Kidney (tissue), 14 donors: ENCODE measurements around the gene S100A5. TPM values are rescaled to one million over a fixed set of nuclear protein-coding genes. Genes with fewer than 3 reads are reported as not detected.

Experiments used
- DNase-seq, 5 donors: peaks; one replicate each; pipeline ENCODE4 v3.0.0-alpha.2; 2013 to 2020
- FAIRE-seq: peaks from 2 replicates; lab custom pipeline; 2012; peaks lifted over from hg19 to GRCh38; lab: Jason Lieb, UNC
- H3K27ac ChIP-seq, 2 donors: one replicate each; pipeline ENCODE4 v1.7.0; 2013; ENCODE audit warnings: low read depth in 2 of 2, low read length in 2 of 2, inconsistent platforms in 1 of 2
- H3K27me3 ChIP-seq: one replicate; pipeline ENCODE4 v1.7.1; 2013; ENCODE audit warnings: low read length, inconsistent platforms; ENCODE audit not compliant: control insufficient read depth, insufficient read depth
- H3K36me3 ChIP-seq, 3 donors: one replicate each; pipeline versions ENCODE4 v1.7.0 to v1.7.1; 2013; ENCODE audit warnings: low read length in 3 of 3, control low read depth in 1 of 3, inconsistent platforms in 1 of 3; ENCODE audit not compliant: insufficient read depth in 3 of 3, control insufficient read depth in 2 of 3
- H3K4me1 ChIP-seq, 3 donors: one replicate each; pipeline versions ENCODE4 v1.7.0 to v1.7.1; 2013; ENCODE audit warnings: low read length in 3 of 3, inconsistent platforms in 1 of 3, low read depth in 1 of 3; ENCODE audit not compliant: control insufficient read depth in 2 of 3, insufficient read depth in 2 of 3
- H3K4me3 ChIP-seq, 3 donors: one replicate each; pipeline versions ENCODE4 v1.7.0 to v1.8.1; 2013; ENCODE audit warnings: low read length in 3 of 3, control low read depth in 1 of 3, inconsistent platforms in 1 of 3
- H3K9ac ChIP-seq, 3 donors: one replicate each; pipeline versions ENCODE4 v1.7.0 to v1.7.1; 2013; ENCODE audit warnings: low read length in 3 of 3, control low read depth in 1 of 3, inconsistent platforms in 1 of 3
- H3K9me3 ChIP-seq, 3 donors: one replicate each; pipeline versions ENCODE4 v1.7.0 to v1.7.1; 2013; ENCODE audit warnings: low read length in 3 of 3, control low read depth in 1 of 3, inconsistent platforms in 1 of 3; ENCODE audit not compliant: control insufficient read depth in 2 of 3, insufficient read depth in 1 of 3
- intact Hi-C: fragments of 100-400 bp; cut with DNase I; formaldehyde crosslinking; loops from one replicate; pipeline ENCODE4 v1.11.1; 2022
- polyA plus RNA-seq: library from polyadenylated mRNA; stranded (reverse); fragments of 350-450 nt; fragmentation: Illumina TruSeq; extraction: RNeasy Lipid Tissue Mini Kit (QIAGEN cat#74804); gene quantifications from one replicate; pipeline ENCODE4 v1.2.3, GENCODE V29; 2014; ENCODE audit warnings: low read depth, low replicate concordance; ENCODE audit not compliant: insufficient read depth
- total RNA-seq: library from RNA; stranded (reverse); fragmentation: NEBNext Ultra II Directional; extraction: Animal tissue kit (Norgen Biotek cat#: 25700); gene quantifications from one replicate; pipeline ENCODE4 v1.2.1, GENCODE V29; 2021
- TF ChIP-seq, protein P1 (sequence below): IDR thresholded peaks from 3 replicates; pipeline ENCODE4 v1.5.1; 2012; ENCODE audit warnings: mild to moderate bottlenecking, moderate library complexity, borderline replicate concordance; ENCODE audit not compliant: insufficient read depth; ENCODE audit errors: extremely low read depth
- donor health status: control.
- donor health status: control.
- donor health status: control.
- donor health status: control.
- donor health status: control.
- donor health status: DM: yes; HTN: yes; CAD: no.
- donor health status: Normal renal cell carcinoma (clear cell type).

The S100A5 gene
- total and polyA plus RNA-seq, 2 donors from 2014 or later: 0.91 to 1.9 TPM

DNA sequence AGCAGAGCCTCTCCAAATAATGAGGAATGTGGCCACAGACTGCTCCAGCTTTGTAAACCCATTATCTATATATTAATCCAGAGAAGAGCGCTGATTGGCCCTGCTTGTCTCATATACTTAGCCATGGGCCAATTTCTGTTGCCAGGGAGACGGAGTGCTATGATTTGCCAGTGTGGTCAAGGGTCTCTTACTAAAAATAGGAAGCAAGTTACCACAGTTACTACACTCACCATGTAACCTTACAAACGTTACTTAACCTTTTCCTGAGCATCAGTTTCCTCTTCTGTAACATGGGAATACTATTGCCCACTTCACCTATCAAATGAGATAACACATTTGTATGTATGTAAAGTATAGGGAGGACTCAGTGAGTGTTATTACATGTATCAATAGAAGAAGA, 32.6 kb upstream of the S100A5 start:
- DNase-seq (peak in 1 of 5 donors; percentile 1), FAIRE-seq (no peak)
- H3K9me3 ChIP-seq: no peaks in the 10 kb centered on the region
- no peaks in the 10 kb centered on the region for H3K27me3 ChIP-seq
- H3K36me3 ChIP-seq: no peaks in the 10 kb centered on the region
- no peak overlapping the region for H3K4me3 ChIP-seq
- TF ChIP-seq, protein P1, sequence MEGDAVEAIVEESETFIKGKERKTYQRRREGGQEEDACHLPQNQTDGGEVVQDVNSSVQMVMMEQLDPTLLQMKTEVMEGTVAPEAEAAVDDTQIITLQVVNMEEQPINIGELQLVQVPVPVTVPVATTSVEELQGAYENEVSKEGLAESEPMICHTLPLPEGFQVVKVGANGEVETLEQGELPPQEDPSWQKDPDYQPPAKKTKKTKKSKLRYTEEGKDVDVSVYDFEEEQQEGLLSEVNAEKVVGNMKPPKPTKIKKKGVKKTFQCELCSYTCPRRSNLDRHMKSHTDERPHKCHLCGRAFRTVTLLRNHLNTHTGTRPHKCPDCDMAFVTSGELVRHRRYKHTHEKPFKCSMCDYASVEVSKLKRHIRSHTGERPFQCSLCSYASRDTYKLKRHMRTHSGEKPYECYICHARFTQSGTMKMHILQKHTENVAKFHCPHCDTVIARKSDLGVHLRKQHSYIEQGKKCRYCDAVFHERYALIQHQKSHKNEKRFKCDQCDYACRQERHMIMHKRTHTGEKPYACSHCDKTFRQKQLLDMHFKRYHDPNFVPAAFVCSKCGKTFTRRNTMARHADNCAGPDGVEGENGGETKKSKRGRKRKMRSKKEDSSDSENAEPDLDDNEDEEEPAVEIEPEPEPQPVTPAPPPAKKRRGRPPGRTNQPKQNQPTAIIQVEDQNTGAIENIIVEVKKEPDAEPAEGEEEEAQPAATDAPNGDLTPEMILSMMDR: no peak
- no peak overlapping the region for H3K9ac ChIP-seq
- peak overlapping the region in 1 of 2 donors; percentile 10 for H3K27ac ChIP-seq
- H3K4me1 ChIP-seq: peaks cover 0 to under 1% (median under 1%) of the 10 kb centered on the region in 3 donors
- intact Hi-C loops: no loop called here

DNA sequence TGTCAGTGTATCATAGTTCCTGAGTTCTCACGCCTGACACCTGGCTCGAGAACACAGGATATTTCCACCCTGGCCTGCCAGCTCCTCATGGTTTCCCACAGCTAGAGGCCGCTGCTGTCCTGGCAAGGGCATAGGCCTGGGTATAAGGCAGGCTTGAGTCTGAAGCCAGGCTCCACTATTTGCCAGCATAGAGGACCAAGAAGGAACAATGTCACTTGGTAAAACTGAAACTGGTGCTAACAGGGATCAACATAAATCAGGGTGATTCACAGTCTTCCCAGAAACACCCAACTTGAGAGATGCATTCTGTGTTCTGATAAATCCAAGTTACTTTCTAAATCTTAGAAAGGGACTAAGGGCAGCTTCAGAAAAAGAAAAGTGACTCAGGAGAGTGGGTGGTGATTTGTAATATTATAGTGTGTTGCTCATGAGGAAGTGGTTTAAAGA, 31.9 kb upstream of the S100A5 start:
- intact Hi-C loops: no loop called here
- FAIRE-seq (peak; percentile 60), DNase-seq (peak; percentile 74 to 91 (median 82))
- peaks cover 4 to 8% (median 7%) of the 10 kb centered on the region in 3 donors for H3K4me1 ChIP-seq
- H3K9me3 ChIP-seq: no peaks in the 10 kb centered on the region
- TF ChIP-seq, protein P1: peak; percentile 94
- H3K9ac ChIP-seq: no peak overlapping the region
- H3K27ac ChIP-seq: no peak overlapping the region
- no peak overlapping the region for H3K4me3 ChIP-seq
- no peaks in the 10 kb centered on the region for H3K27me3 ChIP-seq
- H3K36me3 ChIP-seq: no peaks in the 10 kb centered on the region

DNA sequence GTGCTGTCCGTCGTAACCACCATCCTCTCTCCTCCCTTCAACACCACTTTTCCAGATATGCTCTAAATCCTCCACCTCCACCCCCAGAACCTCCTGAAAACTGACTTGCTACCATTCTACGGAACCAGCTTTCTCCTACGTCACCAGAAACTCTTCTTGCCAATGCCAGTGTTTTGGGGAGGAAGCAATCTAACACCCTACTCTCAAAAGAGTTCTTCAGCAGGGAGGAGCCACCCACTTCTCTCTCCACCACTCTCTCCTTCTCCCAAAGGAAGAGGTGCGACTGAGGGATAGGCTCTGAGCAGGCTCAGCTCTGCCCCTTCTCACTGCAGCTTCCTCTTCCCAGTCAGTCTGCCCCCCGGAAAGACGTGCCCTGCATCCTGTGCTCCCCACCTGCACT, 31.0 kb upstream of the S100A5 start:
- no peak for FAIRE-seq
- H3K36me3 ChIP-seq: no peaks in the 10 kb centered on the region
- TF ChIP-seq, protein P1: no peak
- H3K4me3 ChIP-seq: no peak overlapping the region
- DNase-seq: no peak
- H3K4me1 ChIP-seq: peaks cover 4 to 13% (median 11%) of the 10 kb centered on the region in 3 donors
- no peaks in the 10 kb centered on the region for H3K27me3 ChIP-seq
- no peak overlapping the region for H3K9ac ChIP-seq
- no peak overlapping the region for H3K27ac ChIP-seq
- H3K9me3 ChIP-seq: no peaks in the 10 kb centered on the region
- intact Hi-C loops: no loop called here

DNA sequence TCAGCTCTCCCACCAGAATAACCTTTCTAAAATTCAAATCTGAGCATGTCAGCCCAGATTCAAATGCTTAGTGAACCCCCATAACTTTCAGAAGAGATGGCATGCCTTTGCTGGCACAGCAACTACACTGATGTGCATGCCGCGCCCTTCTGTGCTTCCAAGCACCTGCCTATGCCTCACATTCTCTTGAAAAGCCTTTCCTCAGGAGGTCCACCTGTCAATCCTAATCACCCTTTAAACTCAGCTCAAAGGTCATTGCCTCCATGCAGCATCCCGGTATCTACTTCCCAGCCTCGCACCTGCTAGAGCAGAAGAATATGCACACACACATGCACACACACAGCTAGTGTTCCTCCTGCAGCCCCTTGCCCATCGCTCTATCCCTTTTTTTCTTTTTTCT, 30.1 kb upstream of the S100A5 start:
- H3K36me3 ChIP-seq: no peaks in the 10 kb centered on the region
- DNase-seq (no peak), FAIRE-seq (no peak)
- intact Hi-C loops: no loop called here
- H3K27ac ChIP-seq: no peak overlapping the region
- no peak overlapping the region for H3K4me3 ChIP-seq
- no peaks in the 10 kb centered on the region for H3K9me3 ChIP-seq
- peaks cover 5 to 15% (median 14%) of the 10 kb centered on the region in 3 donors for H3K4me1 ChIP-seq
- no peaks in the 10 kb centered on the region for H3K27me3 ChIP-seq
- H3K9ac ChIP-seq: no peak overlapping the region
- TF ChIP-seq, protein P1: no peak
